GM12878 (cell line): ENCODE results near the gene BAIAP2L1. TPM values are rescaled to one million over a fixed set of nuclear protein-coding genes. Genes with fewer than 3 reads are reported as not detected.
A peak's percentile ranks its signal among the peaks of the same experiment; 100 is the strongest.

Experiments used
- ATAC-seq: fragments of 200-7000 bp; cut with Tn5 transposase; 3 replicates; pipeline ENCODE4 v1.9.1; 2020; ENCODE audit warnings: mild to moderate bottlenecking, moderate library complexity
- BruUV-seq: library from RNA; stranded (reverse); fragments of 400-500 nt; replicated peaks from 2 replicates; lab custom pipeline; 2021; lab: Mats Ljungman, UMichigan
- CTCF ChIA-PET: fragments of 300-600 bp; sonication (Branson Sonifier 250); formaldehyde crosslinking; extraction: SDS; loops from one replicate; lab custom pipeline; 2021; ENCODE audit warnings: inconsistent platforms; lab: Yijun Ruan, JAX
- POLR2A ChIA-PET: fragments of 350-600 bp; formaldehyde crosslinking; extraction: SDS; loops from one replicate; lab custom pipeline; 2021; ENCODE audit warnings: inconsistent platforms; lab: Charles Lee
- RAD21 ChIA-PET: fragments of 300-600 bp; sonication (Branson Sonifier 250); formaldehyde crosslinking; loops from one replicate; lab custom pipeline; 2023; ENCODE audit warnings: antibody characterized with exemption; ENCODE audit not compliant: unreplicated experiment; lab: Charles Lee
- SMC1A ChIA-PET: fragments of 300-600 bp; sonication (Branson Sonifier 250); formaldehyde crosslinking; loops from one replicate; lab custom pipeline; 2023; ENCODE audit not compliant: unreplicated experiment, uncharacterized antibody; lab: Charles Lee
- DNase-seq: peaks from one replicate; pipeline ENCODE4 v3.0.0-alpha.2; 2011; ENCODE audit warnings: low read depth, low spot score
- FAIRE-seq: peaks from 3 replicates; lab custom pipeline; 2011; peaks lifted over from hg19 to GRCh38; lab: Jason Lieb, UNC
- H2AFZ ChIP-seq: 2 replicates; pipeline ENCODE4 v1.6.0; 2011; ENCODE audit warnings: low read depth, low read length, control low read depth; ENCODE audit not compliant: control insufficient read depth
- H3K27ac ChIP-seq: 2 replicates; pipeline ENCODE4 v1.5.1; 2011; ENCODE audit warnings: control low read depth; ENCODE audit not compliant: control insufficient read depth, insufficient read depth
- H3K27me3 ChIP-seq, 2 experiments: replicated peaks in 1 of 2; 2 replicates each; pipeline versions ENCODE4 v1.6.0 to v1.6.1; 2011; ENCODE audit warnings: low read length in 1 of 2; ENCODE audit not compliant: control insufficient read depth in 2 of 2, insufficient read depth in 2 of 2
- H3K36me3 ChIP-seq, 2 experiments: 2 replicates each; pipeline ENCODE4 v1.5.1; 2011; ENCODE audit warnings: low read length in 1 of 2; ENCODE audit not compliant: control insufficient read depth in 2 of 2, insufficient read depth in 2 of 2
- H3K4me1 ChIP-seq: 2 replicates; pipeline ENCODE4 v1.6.1; 2011; ENCODE audit warnings: mild to moderate bottlenecking, low read length, moderate library complexity, mixed read lengths; ENCODE audit not compliant: control insufficient read depth, insufficient read depth
- H3K4me2 ChIP-seq: 2 replicates; pipeline ENCODE4 v1.6.0; 2011; ENCODE audit warnings: control low read depth; ENCODE audit not compliant: control insufficient read depth, insufficient read depth
- H3K4me3 ChIP-seq: fragments of 200-600 bp; sonication (generic); 2 replicates; pipeline ENCODE4 v1.5.1; 2016
- H3K79me2 ChIP-seq: 2 replicates; pipeline ENCODE4 v1.6.0; 2011; ENCODE audit warnings: low read length; ENCODE audit not compliant: control insufficient read depth, insufficient read depth
- H3K9ac ChIP-seq: 2 replicates; pipeline ENCODE4 v1.8.0; 2011; ENCODE audit warnings: low read length, control low read depth, mixed read lengths; ENCODE audit not compliant: control insufficient read depth, insufficient read depth
- H3K9me3 ChIP-seq: replicated peaks from 3 replicates; pipeline ENCODE4 v1.5.1; 2011; ENCODE audit warnings: mild to moderate bottlenecking, low read length; ENCODE audit not compliant: control insufficient read depth, insufficient read depth
- H4K20me1 ChIP-seq: 2 replicates; pipeline ENCODE4 v1.6.0; 2011; ENCODE audit not compliant: control insufficient read depth, insufficient read depth
- ATF7 ChIP-seq: fragments of 450-650 bp; IDR thresholded peaks from 2 replicates; pipeline ENCODE4 v1.6.1; 2016; ENCODE audit warnings: low read depth, mild to moderate bottlenecking
- BCL3 ChIP-seq: IDR thresholded peaks from 2 replicates; pipeline ENCODE4 v1.6.1; 2011; ENCODE audit warnings: borderline replicate concordance, low read depth, mild to moderate bottlenecking, moderate library complexity, low read length; ENCODE audit not compliant: insufficient read depth, poor library complexity, severe bottlenecking
- E2F4 ChIP-seq: IDR thresholded peaks from 2 replicates; pipeline ENCODE4 v1.6.1; 2012; ENCODE audit warnings: low read depth, low read length, improper control_type of control experiment
- NFIC ChIP-seq: IDR thresholded peaks from 2 replicates; pipeline ENCODE4 v1.6.1; 2012; ENCODE audit warnings: low read depth, mild to moderate bottlenecking, inconsistent platforms, low read length, moderate library complexity
- NR2C1 ChIP-seq: fragments of 450-650 bp; IDR thresholded peaks from 2 replicates; pipeline ENCODE4 v1.6.1; 2017; ENCODE audit warnings: antibody characterized with exemption, mild to moderate bottlenecking, moderate library complexity
- POLR2A ChIP-seq: IDR thresholded peaks from 2 replicates; pipeline ENCODE4 v1.6.1; 2011; ENCODE audit warnings: low read depth, mild to moderate bottlenecking, low read length
- SREBF1 ChIP-seq: IDR thresholded peaks from 2 replicates; pipeline ENCODE4 v1.6.1; 2012; ENCODE audit warnings: mild to moderate bottlenecking, low read length
- WGBS: methylation state at CpG from one replicate; pipeline ENCODE4 v1.1.6; 2016; ENCODE audit warnings: low lambda C conversion rate; ENCODE audit not compliant: insufficient replicate concordance, insufficient coverage; ENCODE audit errors: missing lambda C conversion rate; 5-methylcytosine and 5-hydroxymethylcytosine counted together
- in situ Hi-C: fragments of 300-500 bp; cut with MboI; formaldehyde crosslinking; loops from 9 replicates; pipeline ENCODE4 v1.14.3; 2018; ENCODE audit warnings: mixed read lengths
- intact Hi-C: fragments of 100-400 bp; cut with micrococcal nuclease; formaldehyde crosslinking; loops from one replicate; pipeline ENCODE4 v1.14.2; 2022; ENCODE audit not compliant: unreplicated experiment
- polyA plus RNA-seq, 11 experiments: library from polyadenylated mRNA; depleted of rRNA in 4 of 11; unstranded in 6 of 11; stranded (reverse) in 5 of 11; fragments of >200 nt; fragmentation: Nextera tagmentation in 4 of 11; fragmentation: Illumina TruSeq in 1 of 11; extraction: Ambion mirVana in 4 of 11; extraction: Trizol in 1 of 11; gene quantifications; 1 replicate in 1 of 11; 2 replicates in 10 of 11; pipeline versions ENCODE4 v1.2.1 to v1.2.3, GENCODE V29; 2011 to 2016; ENCODE audit warnings: inconsistent platforms in 2 of 11, missing spikeins in 2 of 11, low read depth in 1 of 11
- total RNA-seq, 4 experiments: library from RNA; depleted of rRNA in 3 of 4; stranded (reverse); fragments of >200 nt in 3 of 4; fragmentation: Illumina TruSeq in 1 of 4; extraction: Trizol in 1 of 4; gene quantifications; 2 replicates each; pipeline versions ENCODE4 v1.2.1 to v1.2.3, GENCODE V29; 2013 to 2021

BAIAP2L1 gene
- total and polyA plus RNA-seq, 10 of the 15 experiments (the other 5 are each of a cell fraction or from before 2014, with no cell fraction given) = 8.9 to 60.2 (median 35.7) TPM

DNA sequence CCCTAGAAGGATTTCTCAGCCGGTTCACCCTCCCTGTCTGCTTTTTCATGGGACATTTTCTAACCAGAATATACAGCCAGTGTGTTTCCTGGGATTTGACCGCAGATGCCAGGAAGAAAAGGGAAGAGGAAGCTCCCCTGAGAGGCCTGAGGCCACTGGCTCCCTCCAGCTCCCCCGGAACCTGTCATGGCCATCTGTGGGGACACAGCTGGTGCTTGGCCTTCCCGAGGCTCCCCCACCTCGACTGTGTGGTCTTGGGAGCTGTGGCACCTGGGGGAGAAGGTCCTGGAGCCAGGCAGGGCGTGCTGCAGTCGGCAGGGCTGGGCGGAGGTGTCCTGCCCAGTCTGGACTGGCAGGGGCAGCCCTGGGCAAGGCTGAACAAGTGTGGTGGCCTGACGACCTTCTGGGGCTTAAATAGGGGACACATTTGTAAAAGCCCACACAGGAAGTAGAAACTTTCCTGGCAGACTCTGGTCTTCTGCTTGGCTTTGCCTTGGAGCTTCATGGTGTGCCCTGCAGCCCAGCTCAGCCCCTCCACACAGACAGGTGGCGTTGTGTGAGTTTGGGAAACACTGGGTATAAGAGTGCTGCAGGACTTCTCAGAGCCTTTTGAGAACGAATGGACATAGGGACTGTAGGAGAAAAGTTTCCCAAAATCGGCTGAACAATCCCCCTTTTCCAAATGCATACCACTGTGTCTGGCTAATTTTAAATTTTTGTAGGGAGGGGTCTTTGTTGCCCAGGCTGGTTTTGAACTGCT lies 112.6 kb downstream of the BAIAP2L1 start:
- no TSS peak for BruUV-seq
- peaks cover 5 to 10% of the 10 kb centered on the region in 2 experiments for H3K36me3 ChIP-seq
- FAIRE-seq (no peak), DNase-seq (no peak), ATAC-seq (no peak)
- WGBS = 61% methylated on average over 12 of the region's 12 CpGs
- H3K4me1 ChIP-seq = no peaks in the 10 kb centered on the region
- CTCF ChIA-PET = interaction anchor here (2.0 kb wide), 1 partner anchor 113 kb away, joined by 8 read pairs; the partner anchor contains the start of gene BAIAP2L1
- H2AFZ ChIP-seq = no peak overlapping the region
- RAD21 ChIA-PET = interaction anchor here (0.6 to 0.9 kb wide), 2 partner anchors 112 to 132 kb away, joined by 3 read pairs; partner anchors contain the start of gene BAIAP2L1
- no peaks in the 10 kb centered on the region for H4K20me1 ChIP-seq
- no peaks in the 10 kb centered on the region for H3K27me3 ChIP-seq
- POLR2A ChIA-PET = no interaction called here
- SMC1A ChIA-PET = interaction anchor here (1.1 kb wide), 1 partner anchor 121 kb away, joined by 3 read pairs; no protein-coding TSS in a partner anchor
- no peak for TF ChIP-seq E2F4
- no peak overlapping the region for H3K4me2 ChIP-seq
- H3K79me2 ChIP-seq = no peaks in the 10 kb centered on the region
- in situ Hi-C loops (no loop called here), intact Hi-C loops (no loop called here)
- H3K9ac ChIP-seq = no peak overlapping the region
- no peaks in the 10 kb centered on the region for H3K9me3 ChIP-seq
- H3K4me3 ChIP-seq = no peak overlapping the region
- no peak overlapping the region for H3K27ac ChIP-seq

- Histone ChIP-seq H3K4me3 (no peak overlapping the region), H3K9me3 (no peaks in the 10 kb centered on the region), H3K79me2 (peaks cover 2% of the 10 kb centered on the region; the same call in 1 of the 2 replicates), H3K27ac (no peak overlapping the region), H3K27me3 (no peaks in the 10 kb centered on the region), H3K4me1 (peaks cover 3% of the 10 kb centered on the region), H3K9ac (no peak overlapping the region), H3K36me3 (peaks cover 3 to 7% of the 10 kb centered on the region in 2 experiments), H4K20me1 (no peaks in the 10 kb centered on the region), H3K4me2 (no peak overlapping the region), H2AFZ (no peak overlapping the region)
- no peak for TF ChIP-seq SREBF1
- peak; percentile 22; the same call in 1 of the 2 replicates for TF ChIP-seq POLR2A
- peak; percentile 48 for TF ChIP-seq BCL3
- TF ChIP-seq NR2C1 = no peak
- TF ChIP-seq ATF7 = no peak
- TF ChIP-seq E2F4 = no peak
- no peak for TF ChIP-seq NFIC
- ChIA-PET POLR2A (no interaction called here), RAD21 (no interaction called here), SMC1A (interaction anchor here (1.1 kb wide), 1 partner anchor 121 kb away, joined by 3 read pairs; no protein-coding TSS in a partner anchor), CTCF (interaction anchor here (2.8 kb wide), 1 partner anchor 114 kb away, joined by 10 read pairs; the partner anchor contains the start of gene BAIAP2L1)
- no peak for FAIRE-seq
- DNase-seq = no peak
- no TSS peak for BruUV-seq
- peak; percentile 13; the same call in 2 of the 3 replicates for ATAC-seq
- 90% methylated on average over 11 of the region's 14 CpGs for WGBS
- intact Hi-C loops = no loop called here
- in situ Hi-C loops = no loop called here
Measured at GRCh38 chr7:98287486-98287959, 113.4 kb downstream of the BAIAP2L1 start.
